HTR-8/SVneo (cell line): ENCODE measurements around the gene FOXJ3.
A peak's percentile ranks its signal among the peaks of the same experiment; 100 is the strongest.

Source experiments
- DNase-seq: peaks from one replicate; pipeline ENCODE4 v3.0.0; 2011; ENCODE audit warnings: low spot score, mixed read lengths; ENCODE audit not compliant: insufficient read length
- FAIRE-seq: peaks from 2 replicates; lab custom pipeline; 2011; peaks lifted over from hg19 to GRCh38; lab: Jason Lieb, UNC

Gene FOXJ3

GRCh38 chr1:42335809-42336518, 929 bp upstream of the FOXJ3 start:
- DNase-seq (peak; percentile 22), FAIRE-seq (no peak)

- peak; percentile 46 for DNase-seq
- no peak for FAIRE-seq
Measured at GRCh38 chr1:42334240-42335049, 590 bp downstream of the FOXJ3 start.

- no peak for DNase-seq
- FAIRE-seq, result no peak
Measured at GRCh38 chr1:42333662-42334239, 1.3 kb downstream of the FOXJ3 start.

- DNase-seq (no peak), FAIRE-seq (no peak)
Measured at GRCh38 chr1:42332877-42333276, 2.2 kb downstream of the FOXJ3 start.

- no peak for DNase-seq
- no peak for FAIRE-seq
Measured at GRCh38 chr1:42330215-42330614, 4.8 kb downstream of the FOXJ3 start.

GRCh38 chr1:42328916-42329496, 6.0 kb downstream of the FOXJ3 start:
- no peak for FAIRE-seq
- DNase-seq, result no peak

- DNase-seq (no peak), FAIRE-seq (no peak)
Measured at GRCh38 chr1:42328047-42328625, 6.9 kb downstream of the FOXJ3 start.

- no peak for FAIRE-seq
- no peak for DNase-seq
Measured at GRCh38 chr1:42325014-42325402, 10.0 kb downstream of the FOXJ3 start.

GRCh38 chr1:42324398-42325013, 10.5 kb downstream of the FOXJ3 start:
- DNase-seq (no peak), FAIRE-seq (no peak)

- FAIRE-seq (no peak), DNase-seq (no peak)
Measured at GRCh38 chr1:42323551-42323950, 11.5 kb downstream of the FOXJ3 start.

GRCh38 chr1:42322577-42322976, 12.5 kb downstream of the FOXJ3 start:
- DNase-seq, result no peak
- no peak for FAIRE-seq

- FAIRE-seq, result no peak
- no peak for DNase-seq
Measured at GRCh38 chr1:42321731-42322130, 13.3 kb downstream of the FOXJ3 start.

- FAIRE-seq (no peak), DNase-seq (no peak)
Measured at GRCh38 chr1:42320708-42321107, 14.3 kb downstream of the FOXJ3 start.

- DNase-seq (no peak), FAIRE-seq (no peak)
Measured at GRCh38 chr1:42319871-42320484, 15.1 kb downstream of the FOXJ3 start.

GRCh38 chr1:42319128-42319851, 15.7 kb downstream of the FOXJ3 start:
- DNase-seq, result no peak
- FAIRE-seq, result no peak

- FAIRE-seq, result no peak
- DNase-seq, result no peak
Measured at GRCh38 chr1:42318601-42319000, 16.4 kb downstream of the FOXJ3 start.

- FAIRE-seq (no peak), DNase-seq (no peak)
Measured at GRCh38 chr1:42317308-42317707, 17.7 kb downstream of the FOXJ3 start.

GRCh38 chr1:42316292-42316691, 18.7 kb downstream of the FOXJ3 start:
- DNase-seq (no peak), FAIRE-seq (no peak)

GRCh38 chr1:42315500-42315899, 19.5 kb downstream of the FOXJ3 start:
- DNase-seq (no peak), FAIRE-seq (no peak)
